Measurements from ENCODE around the gene EPC1. TPM values are rescaled to one million over a fixed set of nuclear protein-coding genes. Genes with fewer than 3 reads are reported as not detected.

EPC1 gene
- total and polyA plus RNA-seq, 5 donors from 2014 or later = 46.6 to 218 (median 62.2) TPM

DNA sequence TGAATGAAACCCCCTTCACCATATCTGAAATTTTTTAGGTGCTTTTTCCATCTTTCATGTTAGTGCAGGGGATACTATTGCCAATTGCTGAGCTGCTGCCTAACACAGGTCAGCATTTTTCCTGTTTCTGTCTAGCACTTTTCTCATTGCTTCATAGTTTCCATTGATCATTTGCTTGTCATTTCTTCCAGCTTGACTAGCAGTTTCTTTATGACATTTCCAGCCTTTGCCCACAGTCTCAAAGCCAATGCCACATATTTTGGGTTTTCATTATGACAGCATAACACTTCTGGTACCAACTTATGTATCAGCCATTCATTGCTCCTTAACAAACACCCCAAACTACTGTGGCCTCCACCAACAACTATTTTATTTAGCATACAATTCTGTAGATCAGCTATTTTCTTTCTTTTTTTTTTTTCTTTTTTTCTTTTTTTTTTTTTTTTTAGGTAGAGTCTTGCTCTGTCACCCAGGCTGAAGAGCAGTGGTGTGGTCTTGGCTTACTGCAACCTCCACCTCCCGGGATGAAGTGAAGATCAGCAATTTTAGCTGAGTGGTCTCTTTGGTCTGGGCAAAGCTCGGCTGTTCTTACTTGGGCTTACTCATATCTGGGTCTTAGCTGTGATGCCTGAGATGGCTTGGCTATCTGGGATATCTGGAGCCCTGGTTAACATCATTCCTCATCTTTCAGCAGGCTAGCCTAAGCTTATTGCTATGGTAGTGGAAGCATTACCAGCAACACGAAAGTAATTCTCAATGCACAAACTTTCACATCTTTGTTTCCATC lies 102.3 kb downstream of the EPC1 start:
- H3K27me3 Mint-ChIP-seq = no peaks in the 10 kb centered on the region
- H3K36me3 ChIP-seq (ENCODE audit: control insufficient read depth, insufficient read depth, low read length) = no peaks in the 10 kb centered on the region
- H3K9me3 ChIP-seq (ENCODE audit: control insufficient read depth in 2 of 2, low read length in 2 of 2) = no peaks in the 10 kb centered on the region
- no peaks in the 10 kb centered on the region for H3K4me1 ChIP-seq (ENCODE audit: control insufficient read depth, insufficient read depth, low read length, poor library complexity, severe bottlenecking)
- no peak overlapping the region for H3K27ac Mint-ChIP-seq
- ATAC-seq (ENCODE audit: low read depth in 2 of 2) = no peak
- peaks cover 0 to 9% (median 6%) of the 10 kb centered on the region in 4 donors for H3K4me1 Mint-ChIP-seq
- H3K27ac ChIP-seq (ENCODE audit: insufficient read depth, low read length, poor library complexity, severe bottlenecking) = no peak overlapping the region
- peaks cover 0 to 1% (median 0%) of the 10 kb centered on the region in 7 donors for H3K9me3 Mint-ChIP-seq
- H3K27me3 ChIP-seq (ENCODE audit: control insufficient read depth, insufficient read depth, low read length) = no peaks in the 10 kb centered on the region
- peak in 1 of 3 donors; percentile 24 for DNase-seq
- no peak overlapping the region for H3K4me3 Mint-ChIP-seq
- H3K4me3 ChIP-seq (ENCODE audit: low read depth, low read length) = no peak overlapping the region
- no peaks in the 10 kb centered on the region for H3K36me3 Mint-ChIP-seq

DNA sequence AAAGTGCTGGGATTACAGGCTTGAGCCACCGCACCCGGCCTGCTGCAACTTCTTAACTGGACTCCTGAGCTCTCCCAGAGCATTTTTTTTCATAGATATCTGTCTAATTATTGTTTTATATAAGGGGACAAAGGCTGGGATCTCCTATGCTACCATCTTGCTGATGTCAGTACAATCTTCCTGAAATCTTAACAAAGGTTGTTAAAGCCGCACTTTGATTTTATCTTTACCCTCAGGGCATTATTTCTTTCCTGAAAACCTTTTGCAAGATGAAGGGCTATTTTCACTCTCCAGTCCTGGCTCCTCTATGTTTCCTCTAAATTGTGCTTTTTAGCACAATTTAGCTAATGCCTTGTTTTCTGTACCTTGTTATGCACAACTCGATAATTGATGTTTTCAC lies 102.9 kb downstream of the EPC1 start:
- Mint-ChIP-seq H3K27ac (no peak overlapping the region), H3K9me3 (peaks cover 0 to 1% (median 0%) of the 10 kb centered on the region in 7 donors), H3K36me3 (no peaks in the 10 kb centered on the region), H3K4me1 (peaks cover 0 to 8% (median 5%) of the 10 kb centered on the region in 4 donors), H3K4me3 (no peak overlapping the region), H3K27me3 (no peaks in the 10 kb centered on the region)
- Histone ChIP-seq H3K4me3 (ENCODE audit: low read depth, low read length) (no peak overlapping the region), H3K36me3 (ENCODE audit: control insufficient read depth, insufficient read depth, low read length) (no peaks in the 10 kb centered on the region), H3K27me3 (ENCODE audit: control insufficient read depth, insufficient read depth, low read length) (no peaks in the 10 kb centered on the region), H3K27ac (ENCODE audit: insufficient read depth, low read length, poor library complexity, severe bottlenecking) (no peak overlapping the region), H3K9me3 (ENCODE audit: control insufficient read depth in 2 of 2, low read length in 2 of 2) (no peaks in the 10 kb centered on the region), H3K4me1 (ENCODE audit: control insufficient read depth, insufficient read depth, low read length, poor library complexity, severe bottlenecking) (no peaks in the 10 kb centered on the region)
- no peak for ATAC-seq (ENCODE audit: low read depth in 2 of 2)
- DNase-seq = no peak

DNA sequence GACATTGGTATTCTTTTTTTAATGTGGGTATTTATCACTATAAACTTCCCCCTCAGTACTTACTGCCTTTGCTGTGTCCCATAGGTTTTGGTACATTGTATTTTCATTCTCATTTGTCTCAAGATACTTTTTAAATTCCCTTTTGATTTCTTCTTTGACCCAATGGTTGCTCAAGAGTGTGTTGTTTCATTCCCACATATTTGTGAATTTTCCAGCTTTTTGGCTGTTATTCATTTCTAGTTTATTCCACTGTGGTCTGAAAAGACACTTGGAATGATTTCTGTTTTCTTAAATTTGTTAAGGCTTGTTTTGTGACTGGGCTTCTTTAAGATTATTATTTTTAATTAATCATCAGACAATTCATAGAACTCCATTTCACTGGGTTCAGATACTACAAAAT lies 105.0 kb downstream of the EPC1 start:
- Mint-ChIP-seq H3K4me1 (peaks cover 0 to 6% (median 4%) of the 10 kb centered on the region in 4 donors), H3K27ac (no peak overlapping the region), H3K27me3 (no peaks in the 10 kb centered on the region), H3K36me3 (no peaks in the 10 kb centered on the region), H3K9me3 (peaks cover 0 to 1% (median 0%) of the 10 kb centered on the region in 7 donors), H3K4me3 (no peak overlapping the region)
- DNase-seq (no peak), ATAC-seq (ENCODE audit: low read depth in 2 of 2) (no peak)
- Histone ChIP-seq H3K36me3 (ENCODE audit: control insufficient read depth, insufficient read depth, low read length) (no peaks in the 10 kb centered on the region), H3K9me3 (ENCODE audit: control insufficient read depth in 2 of 2, low read length in 2 of 2) (no peaks in the 10 kb centered on the region), H3K27me3 (ENCODE audit: control insufficient read depth, insufficient read depth, low read length) (no peaks in the 10 kb centered on the region), H3K27ac (ENCODE audit: insufficient read depth, low read length, poor library complexity, severe bottlenecking) (no peak overlapping the region), H3K4me1 (ENCODE audit: control insufficient read depth, insufficient read depth, low read length, poor library complexity, severe bottlenecking) (no peaks in the 10 kb centered on the region), H3K4me3 (ENCODE audit: low read depth, low read length) (no peak overlapping the region)

GRCh38 chr10:32240471-32240870 lies 106.5 kb downstream of the EPC1 start:
- no peak overlapping the region for H3K27ac ChIP-seq (ENCODE audit: insufficient read depth, low read length, poor library complexity, severe bottlenecking)
- DNase-seq (no peak), ATAC-seq (ENCODE audit: low read depth in 2 of 2) (no peak)
- no peak overlapping the region for H3K4me3 ChIP-seq (ENCODE audit: low read depth, low read length)
- Mint-ChIP-seq H3K4me3 (no peak overlapping the region), H3K27me3 (no peaks in the 10 kb centered on the region), H3K4me1 (peaks cover 0 to 6% (median 4%) of the 10 kb centered on the region in 4 donors), H3K27ac (no peak overlapping the region), H3K36me3 (no peaks in the 10 kb centered on the region), H3K9me3 (peaks cover 0 to 1% (median 0%) of the 10 kb centered on the region in 7 donors)
- H3K36me3 ChIP-seq (ENCODE audit: control insufficient read depth, insufficient read depth, low read length) = no peaks in the 10 kb centered on the region
- H3K27me3 ChIP-seq (ENCODE audit: control insufficient read depth, insufficient read depth, low read length) = no peaks in the 10 kb centered on the region
- no peaks in the 10 kb centered on the region for H3K9me3 ChIP-seq (ENCODE audit: control insufficient read depth in 2 of 2, low read length in 2 of 2)
- H3K4me1 ChIP-seq (ENCODE audit: control insufficient read depth, insufficient read depth, low read length, poor library complexity, severe bottlenecking) = no peaks in the 10 kb centered on the region

- Histone ChIP-seq H3K27me3 (ENCODE audit: control insufficient read depth, insufficient read depth, low read length) (no peaks in the 10 kb centered on the region), H3K36me3 (ENCODE audit: control insufficient read depth, insufficient read depth, low read length) (no peaks in the 10 kb centered on the region), H3K9me3 (ENCODE audit: control insufficient read depth in 2 of 2, low read length in 2 of 2) (no peaks in the 10 kb centered on the region), H3K4me3 (ENCODE audit: low read depth, low read length) (no peak overlapping the region), H3K27ac (ENCODE audit: insufficient read depth, low read length, poor library complexity, severe bottlenecking) (no peak overlapping the region), H3K4me1 (ENCODE audit: control insufficient read depth, insufficient read depth, low read length, poor library complexity, severe bottlenecking) (no peaks in the 10 kb centered on the region)
- DNase-seq (no peak), ATAC-seq (ENCODE audit: low read depth in 2 of 2) (no peak)
- Mint-ChIP-seq H3K4me1 (peaks cover 0 to 4% (median 3%) of the 10 kb centered on the region in 4 donors), H3K9me3 (peaks cover 0 to 1% (median 0%) of the 10 kb centered on the region in 7 donors), H3K36me3 (no peaks in the 10 kb centered on the region), H3K27ac (no peak overlapping the region), H3K4me3 (no peak overlapping the region), H3K27me3 (no peaks in the 10 kb centered on the region)
Measured at GRCh38 chr10:32239769-32240168, 107.2 kb downstream of the EPC1 start.

GRCh38 chr10:32237644-32238345 lies 109.2 kb downstream of the EPC1 start:
- Mint-ChIP-seq H3K4me1 (peaks cover 0 to 4% (median 0%) of the 10 kb centered on the region in 4 donors), H3K27ac (no peak overlapping the region), H3K36me3 (no peaks in the 10 kb centered on the region), H3K4me3 (no peak overlapping the region), H3K27me3 (no peaks in the 10 kb centered on the region), H3K9me3 (peaks cover 0 to 4% (median 1%) of the 10 kb centered on the region in 7 donors)
- ATAC-seq (ENCODE audit: low read depth in 2 of 2) = no peak
- Histone ChIP-seq H3K4me1 (ENCODE audit: control insufficient read depth, insufficient read depth, low read length, poor library complexity, severe bottlenecking) (no peaks in the 10 kb centered on the region), H3K9me3 (ENCODE audit: control insufficient read depth in 2 of 2, low read length in 2 of 2) (no peaks in the 10 kb centered on the region), H3K27me3 (ENCODE audit: control insufficient read depth, insufficient read depth, low read length) (no peaks in the 10 kb centered on the region), H3K36me3 (ENCODE audit: control insufficient read depth, insufficient read depth, low read length) (no peaks in the 10 kb centered on the region), H3K27ac (ENCODE audit: insufficient read depth, low read length, poor library complexity, severe bottlenecking) (no peak overlapping the region), H3K4me3 (ENCODE audit: low read depth, low read length) (no peak overlapping the region)
- DNase-seq = no peak

DNA sequence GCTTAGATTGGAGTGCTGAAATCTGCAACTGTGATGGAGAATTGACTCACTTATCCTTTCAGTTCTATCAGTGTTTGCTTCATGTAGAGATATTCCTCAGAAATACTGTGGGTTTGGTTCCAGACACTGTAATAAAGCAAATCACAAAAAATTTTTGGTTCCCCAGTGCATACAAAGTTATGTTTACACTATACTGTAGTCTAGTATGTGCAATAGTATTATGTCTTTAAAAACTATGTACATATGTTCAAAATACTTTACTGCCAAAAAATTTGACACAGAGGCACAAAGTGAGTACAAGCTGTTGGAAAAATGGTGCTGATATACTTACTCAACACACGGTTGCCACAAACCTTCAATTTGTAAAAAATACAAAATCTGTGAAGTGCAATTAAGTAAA lies 112.5 kb downstream of the EPC1 start:
- Mint-ChIP-seq H3K9me3 (peaks cover 0 to 4% (median 0%) of the 10 kb centered on the region in 7 donors), H3K4me1 (no peaks in the 10 kb centered on the region), H3K27ac (no peak overlapping the region), H3K36me3 (no peaks in the 10 kb centered on the region), H3K4me3 (no peak overlapping the region), H3K27me3 (peaks cover 5% of the 10 kb centered on the region)
- H3K27me3 ChIP-seq (ENCODE audit: control insufficient read depth, insufficient read depth, low read length) = no peaks in the 10 kb centered on the region
- H3K9me3 ChIP-seq (ENCODE audit: control insufficient read depth in 2 of 2, low read length in 2 of 2) = no peaks in the 10 kb centered on the region
- no peaks in the 10 kb centered on the region for H3K4me1 ChIP-seq (ENCODE audit: control insufficient read depth, insufficient read depth, low read length, poor library complexity, severe bottlenecking)
- no peak for ATAC-seq (ENCODE audit: low read depth in 2 of 2)
- no peak for DNase-seq
- no peak overlapping the region for H3K4me3 ChIP-seq (ENCODE audit: low read depth, low read length)
- no peak overlapping the region for H3K27ac ChIP-seq (ENCODE audit: insufficient read depth, low read length, poor library complexity, severe bottlenecking)
- no peaks in the 10 kb centered on the region for H3K36me3 ChIP-seq (ENCODE audit: control insufficient read depth, insufficient read depth, low read length)

Measured in CD4-positive, CD25-positive, alpha-beta regulatory T cell (primary cell).